Stomach smooth muscle (tissue), 2 donors: ENCODE measurements around the gene CCDC188.

Source experiments
- H3K27ac ChIP-seq: one replicate; pipeline ENCODE4 v1.7.0; 2013; ENCODE audit warnings: mild to moderate bottlenecking, low read length, inconsistent platforms
- H3K27me3 ChIP-seq, 2 donors: one replicate each; pipeline ENCODE4 v1.7.0; 2013; ENCODE audit warnings: low read length in 2 of 2; ENCODE audit not compliant: insufficient read depth in 2 of 2, control insufficient read depth in 1 of 2
- H3K36me3 ChIP-seq, 2 donors: one replicate each; pipeline ENCODE4 v1.7.0; 2013; ENCODE audit warnings: low read length in 2 of 2; ENCODE audit not compliant: control insufficient read depth in 2 of 2, insufficient read depth in 2 of 2
- H3K4me1 ChIP-seq: one replicate; pipeline ENCODE4 v1.7.0; 2013; ENCODE audit warnings: low read length; ENCODE audit not compliant: control insufficient read depth, insufficient read depth
- H3K4me3 ChIP-seq, 2 donors: one replicate each; pipeline ENCODE4 v1.7.0; 2013; ENCODE audit warnings: low read length in 2 of 2
- H3K9ac ChIP-seq, 2 donors: one replicate each; pipeline ENCODE4 v1.7.0; 2013; ENCODE audit warnings: low read length in 2 of 2, mild to moderate bottlenecking in 1 of 2
- H3K9me3 ChIP-seq, 2 donors: one replicate each; pipeline ENCODE4 v1.7.0; 2013; ENCODE audit warnings: low read length in 2 of 2; ENCODE audit not compliant: control insufficient read depth in 2 of 2
- donor health status: healthy.
- donor health status: Pancreatic carcinoma.

Gene CCDC188

GRCh38 chr22:20132686-20133246, 18.1 kb downstream of the CCDC188 start:
- Histone ChIP-seq H3K4me1 (peaks cover 64% of the 10 kb centered on the region), H3K9me3 (no peaks in the 10 kb centered on the region), H3K36me3 (no peaks in the 10 kb centered on the region), H3K4me3 (peak overlapping the region; percentile 51 to 83), H3K27me3 (no peaks in the 10 kb centered on the region), H3K9ac (peak overlapping the region; percentile 41 to 79), H3K27ac (no peak overlapping the region)

- H3K27ac ChIP-seq: no peak overlapping the region
- peaks cover 57% of the 10 kb centered on the region for H3K4me1 ChIP-seq
- no peaks in the 10 kb centered on the region for H3K9me3 ChIP-seq
- H3K4me3 ChIP-seq: peak overlapping the region; percentile 51 to 83
- H3K9ac ChIP-seq: peak overlapping the region; percentile 41 to 79
- no peaks in the 10 kb centered on the region for H3K27me3 ChIP-seq
- H3K36me3 ChIP-seq: peaks cover 0 to 3% of the 10 kb centered on the region in 2 donors
Measured at GRCh38 chr22:20131859-20132685, 18.8 kb downstream of the CCDC188 start.

- peak within 1 kb of the TSS; percentile 60 to 83 for H3K4me3 ChIP-seq
- H3K27ac ChIP-seq: peak within 1 kb of the TSS; percentile 62
- peaks cover 0 to 5% of the 10 kb centered on the region in 2 donors for H3K36me3 ChIP-seq
- H3K4me1 ChIP-seq: peaks cover 52% of the 10 kb centered on the region
- peak within 1 kb of the TSS; percentile 71 to 81 for H3K9ac ChIP-seq
- no peaks in the 10 kb centered on the region for H3K27me3 ChIP-seq
- no peaks in the 10 kb centered on the region for H3K9me3 ChIP-seq
Measured at GRCh38 chr22:20131597-20131858, 19.3 kb downstream of the CCDC188 start, which contains the start of gene ZDHHC8. ZDHHC8 (plus strand) TSS chr22:20131804; CDS start chr22:20131948, 144 bp downstream.

- Histone ChIP-seq H3K36me3 (peaks cover 0 to 6% of the 10 kb centered on the region in 2 donors), H3K27me3 (no peaks in the 10 kb centered on the region), H3K4me1 (peaks cover 46% of the 10 kb centered on the region), H3K9me3 (no peaks in the 10 kb centered on the region), H3K27ac (peak overlapping the region; percentile 62), H3K9ac (peak overlapping the region; percentile 71 to 81), H3K4me3 (peak overlapping the region; percentile 60 to 83)
Measured at GRCh38 chr22:20130731-20131596, 19.9 kb downstream of the CCDC188 start.

GRCh38 chr22:20130319-20130718, 20.5 kb downstream of the CCDC188 start:
- peaks cover 5 to 13% of the 10 kb centered on the region in 2 donors for H3K36me3 ChIP-seq
- H3K27me3 ChIP-seq: no peaks in the 10 kb centered on the region
- H3K4me3 ChIP-seq: peak overlapping the region in 1 of 2 donors; percentile 83
- H3K27ac ChIP-seq: peak overlapping the region; percentile 62
- no peaks in the 10 kb centered on the region for H3K9me3 ChIP-seq
- no peak overlapping the region for H3K9ac ChIP-seq
- H3K4me1 ChIP-seq: peaks cover 40% of the 10 kb centered on the region

- Histone ChIP-seq H3K36me3 (peaks cover 7 to 17% of the 10 kb centered on the region in 2 donors), H3K4me1 (peaks cover 34% of the 10 kb centered on the region), H3K9ac (no peak overlapping the region), H3K27ac (no peak overlapping the region), H3K4me3 (no peak overlapping the region), H3K9me3 (no peaks in the 10 kb centered on the region), H3K27me3 (no peaks in the 10 kb centered on the region)
Measured at GRCh38 chr22:20129747-20130014, 21.2 kb downstream of the CCDC188 start.

GRCh38 chr22:20128902-20129746, 21.7 kb downstream of the CCDC188 start:
- Histone ChIP-seq H3K27ac (no peak overlapping the region), H3K9ac (no peak overlapping the region), H3K4me3 (no peak overlapping the region), H3K36me3 (peaks cover 7 to 20% of the 10 kb centered on the region in 2 donors), H3K9me3 (no peaks in the 10 kb centered on the region), H3K4me1 (peaks cover 29% of the 10 kb centered on the region), H3K27me3 (no peaks in the 10 kb centered on the region)

GRCh38 chr22:20128619-20128901, 22.3 kb downstream of the CCDC188 start:
- H3K36me3 ChIP-seq: peaks cover 7 to 24% of the 10 kb centered on the region in 2 donors
- H3K27ac ChIP-seq: no peak overlapping the region
- no peaks in the 10 kb centered on the region for H3K27me3 ChIP-seq
- H3K9ac ChIP-seq: no peak overlapping the region
- H3K9me3 ChIP-seq: no peaks in the 10 kb centered on the region
- peaks cover 23% of the 10 kb centered on the region for H3K4me1 ChIP-seq
- no peak overlapping the region for H3K4me3 ChIP-seq

GRCh38 chr22:20127869-20128618, 22.8 kb downstream of the CCDC188 start:
- H3K27ac ChIP-seq: peak overlapping the region; percentile 6
- no peaks in the 10 kb centered on the region for H3K27me3 ChIP-seq
- no peak overlapping the region for H3K4me3 ChIP-seq
- no peak overlapping the region for H3K9ac ChIP-seq
- peaks cover 20% of the 10 kb centered on the region for H3K4me1 ChIP-seq
- no peaks in the 10 kb centered on the region for H3K9me3 ChIP-seq
- H3K36me3 ChIP-seq: peaks cover 7 to 26% of the 10 kb centered on the region in 2 donors
